ENCODE data around the gene ZIC2. TPM values are rescaled to one million over a fixed set of nuclear protein-coding genes. Genes with fewer than 3 reads are reported as not detected.

ZIC2 gene
- total RNA-seq, 1 experiment from 2014 or later = 305 TPM

DNA sequence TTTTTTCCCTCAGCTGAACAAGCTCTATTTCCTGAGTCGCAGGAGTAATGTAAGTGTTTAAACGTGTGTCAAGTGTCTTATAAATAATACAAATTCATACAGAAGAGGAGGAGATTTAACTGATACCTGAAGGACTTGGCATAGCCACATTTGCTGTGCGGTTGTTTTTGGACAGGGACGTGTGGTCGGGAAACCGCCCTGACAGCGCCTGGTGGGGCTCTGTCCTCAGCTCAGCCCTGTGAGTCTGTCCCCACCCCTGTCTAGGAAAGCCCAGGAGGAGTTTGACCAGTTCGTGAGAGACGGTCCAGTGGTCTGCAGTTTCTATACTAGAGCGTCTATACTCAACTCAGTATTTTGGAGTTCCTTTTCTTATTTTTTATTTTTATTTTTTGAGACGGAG lies 16.7 kb downstream of the ZIC2 start:
- H3K27me3 ChIP-seq (replicated peaks; ENCODE audit: insufficient read depth, low read depth, low read length, poor library complexity) = no peaks in the 10 kb centered on the region
- no peaks in the 10 kb centered on the region for H3K9me3 ChIP-seq (ENCODE audit: low read depth, low read length, poor library complexity, severe bottlenecking)
- intact Hi-C loops (cut with micrococcal nuclease; ENCODE audit: unreplicated experiment) = loop anchor here (10.0 kb wide), 1 partner anchor 87 kb away; the partner anchor contains the start of gene PCCA
- CTCF ChIA-PET = no interaction called here
- BruUV-seq (replicated peaks) = no TSS peak
- no peak for DNase-seq (ENCODE audit: low spot score)
- no peak overlapping the region for H3K4me3 ChIP-seq (ENCODE audit: low read depth, low read length, poor library complexity, severe bottlenecking)
- H3K4me1 ChIP-seq (ENCODE audit: insufficient read depth, low read length, poor library complexity, severe bottlenecking) = peaks cover 26% of the 10 kb centered on the region
- H3K36me3 ChIP-seq (ENCODE audit: insufficient read depth, low read length, poor library complexity, severe bottlenecking) = no peaks in the 10 kb centered on the region
- POLR2A ChIA-PET (ENCODE audit: low non-redundant PET) = no interaction called here
- no peak for TF ChIP-seq EZH2 (IDR thresholded peaks at IDR 0.05; ENCODE audit: borderline replicate concordance, low read depth, low read length, poor library complexity, severe bottlenecking)
- no peak overlapping the region for H3K27ac ChIP-seq (ENCODE audit: low read depth, low read length, poor library complexity, severe bottlenecking)

DNA sequence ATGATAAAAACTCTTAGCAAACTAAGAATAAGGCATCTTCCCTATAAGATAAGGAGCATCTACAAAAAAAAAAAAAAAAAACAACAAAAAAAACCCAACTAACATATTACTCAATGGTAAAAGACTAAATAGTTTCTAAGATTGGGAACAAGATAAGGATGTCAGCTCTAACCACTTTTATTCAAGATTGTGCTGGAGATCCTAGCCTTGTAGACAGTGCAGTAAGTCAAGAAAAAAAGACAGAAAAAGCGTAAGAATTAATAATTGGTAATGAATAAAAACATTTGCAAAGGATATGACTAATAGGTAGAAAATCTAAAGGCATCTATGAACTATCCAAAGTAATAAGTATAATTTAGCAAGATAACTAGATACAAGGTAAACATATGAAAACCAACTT lies 33.0 kb downstream of the ZIC2 start:
- H3K27ac ChIP-seq (ENCODE audit: low read depth, low read length, poor library complexity, severe bottlenecking) = no peak overlapping the region
- intact Hi-C loops (cut with micrococcal nuclease; ENCODE audit: unreplicated experiment) = no loop called here
- no peak overlapping the region for H3K4me3 ChIP-seq (ENCODE audit: low read depth, low read length, poor library complexity, severe bottlenecking)
- no peak for DNase-seq (ENCODE audit: low spot score)
- H3K36me3 ChIP-seq (ENCODE audit: insufficient read depth, low read length, poor library complexity, severe bottlenecking) = no peaks in the 10 kb centered on the region
- no TSS peak for BruUV-seq (replicated peaks)
- no peaks in the 10 kb centered on the region for H3K9me3 ChIP-seq (ENCODE audit: low read depth, low read length, poor library complexity, severe bottlenecking)
- TF ChIP-seq EZH2 (IDR thresholded peaks at IDR 0.05; ENCODE audit: borderline replicate concordance, low read depth, low read length, poor library complexity, severe bottlenecking) = no peak
- TF ChIP-seq, protein P1, sequence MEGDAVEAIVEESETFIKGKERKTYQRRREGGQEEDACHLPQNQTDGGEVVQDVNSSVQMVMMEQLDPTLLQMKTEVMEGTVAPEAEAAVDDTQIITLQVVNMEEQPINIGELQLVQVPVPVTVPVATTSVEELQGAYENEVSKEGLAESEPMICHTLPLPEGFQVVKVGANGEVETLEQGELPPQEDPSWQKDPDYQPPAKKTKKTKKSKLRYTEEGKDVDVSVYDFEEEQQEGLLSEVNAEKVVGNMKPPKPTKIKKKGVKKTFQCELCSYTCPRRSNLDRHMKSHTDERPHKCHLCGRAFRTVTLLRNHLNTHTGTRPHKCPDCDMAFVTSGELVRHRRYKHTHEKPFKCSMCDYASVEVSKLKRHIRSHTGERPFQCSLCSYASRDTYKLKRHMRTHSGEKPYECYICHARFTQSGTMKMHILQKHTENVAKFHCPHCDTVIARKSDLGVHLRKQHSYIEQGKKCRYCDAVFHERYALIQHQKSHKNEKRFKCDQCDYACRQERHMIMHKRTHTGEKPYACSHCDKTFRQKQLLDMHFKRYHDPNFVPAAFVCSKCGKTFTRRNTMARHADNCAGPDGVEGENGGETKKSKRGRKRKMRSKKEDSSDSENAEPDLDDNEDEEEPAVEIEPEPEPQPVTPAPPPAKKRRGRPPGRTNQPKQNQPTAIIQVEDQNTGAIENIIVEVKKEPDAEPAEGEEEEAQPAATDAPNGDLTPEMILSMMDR (conservative IDR thresholded peaks at IDR 0.05; ENCODE audit: low read depth, low read length) = no peak
- H3K4me1 ChIP-seq (ENCODE audit: insufficient read depth, low read length, poor library complexity, severe bottlenecking) = no peaks in the 10 kb centered on the region
- H3K27me3 ChIP-seq (replicated peaks; ENCODE audit: insufficient read depth, low read depth, low read length, poor library complexity) = no peaks in the 10 kb centered on the region
- POLR2A ChIA-PET (ENCODE audit: low non-redundant PET) = no interaction called here
- CTCF ChIA-PET = no interaction called here

DNA sequence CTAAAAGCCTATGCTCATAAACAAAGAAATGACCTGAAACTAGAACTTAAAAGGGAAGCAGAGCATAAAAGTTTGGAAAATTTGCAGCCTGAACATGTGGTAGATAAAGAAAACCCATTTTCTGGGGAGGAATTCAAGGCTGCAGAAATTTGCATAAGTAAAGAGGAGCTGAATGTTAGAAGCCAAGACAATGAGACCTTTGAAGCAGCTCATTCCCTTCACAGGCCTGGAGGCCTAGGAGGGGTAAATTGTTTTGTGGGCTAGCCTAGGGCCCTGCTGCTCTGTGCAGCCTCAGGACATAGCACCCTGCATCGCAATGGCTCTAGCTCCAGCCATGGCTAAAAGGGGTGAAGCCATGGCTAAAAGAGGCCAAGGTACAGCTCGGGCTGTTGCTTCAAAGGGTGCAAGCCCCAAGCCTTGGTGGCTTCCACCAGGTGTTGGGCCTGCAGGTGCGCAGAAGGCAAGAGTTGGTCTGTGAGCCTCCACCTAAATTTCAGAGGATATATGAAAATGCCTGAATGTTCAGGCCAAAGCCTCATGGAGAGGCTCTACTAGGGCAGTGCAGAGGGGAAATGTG lies 38.3 kb downstream of the ZIC2 start:
- Histone ChIP-seq H3K36me3 (ENCODE audit: insufficient read depth, low read length, poor library complexity, severe bottlenecking) (no peaks in the 10 kb centered on the region), H3K9me3 (ENCODE audit: low read depth, low read length, poor library complexity, severe bottlenecking) (no peaks in the 10 kb centered on the region), H3K4me1 (ENCODE audit: insufficient read depth, low read length, poor library complexity, severe bottlenecking) (no peaks in the 10 kb centered on the region), H3K4me3 (ENCODE audit: low read depth, low read length, poor library complexity, severe bottlenecking) (no peak overlapping the region), H3K27ac (ENCODE audit: low read depth, low read length, poor library complexity, severe bottlenecking) (no peak overlapping the region), H3K27me3 (replicated peaks; ENCODE audit: insufficient read depth, low read depth, low read length, poor library complexity) (no peaks in the 10 kb centered on the region)
- no peak for DNase-seq (ENCODE audit: low spot score)
- CTCF ChIA-PET = interaction anchor here (0.7 kb wide), 1 partner anchor 1957 kb away, joined by 4 read pairs; no protein-coding TSS in a partner anchor
- no TSS peak for BruUV-seq (replicated peaks)
- TF ChIP-seq EZH2 (IDR thresholded peaks at IDR 0.05; ENCODE audit: borderline replicate concordance, low read depth, low read length, poor library complexity, severe bottlenecking) = no peak
- TF ChIP-seq, protein P1 (conservative IDR thresholded peaks at IDR 0.05; ENCODE audit: low read depth, low read length) = no peak
- intact Hi-C loops (cut with micrococcal nuclease; ENCODE audit: unreplicated experiment) = no loop called here
- POLR2A ChIA-PET (ENCODE audit: low non-redundant PET) = no interaction called here

GRCh38 chr13:100022798-100023197 lies 41.2 kb downstream of the ZIC2 start:
- ChIA-PET CTCF (no interaction called here), POLR2A (ENCODE audit: low non-redundant PET) (interaction anchor here (0.9 kb wide), 1 partner anchor 156 kb away, joined by 18 read pairs; no protein-coding TSS in a partner anchor)
- Histone ChIP-seq H3K36me3 (ENCODE audit: insufficient read depth, low read length, poor library complexity, severe bottlenecking) (no peaks in the 10 kb centered on the region), H3K27ac (ENCODE audit: low read depth, low read length, poor library complexity, severe bottlenecking) (no peak overlapping the region), H3K4me3 (ENCODE audit: low read depth, low read length, poor library complexity, severe bottlenecking) (no peak overlapping the region), H3K4me1 (ENCODE audit: insufficient read depth, low read length, poor library complexity, severe bottlenecking) (no peaks in the 10 kb centered on the region), H3K27me3 (replicated peaks; ENCODE audit: insufficient read depth, low read depth, low read length, poor library complexity) (no peaks in the 10 kb centered on the region), H3K9me3 (ENCODE audit: low read depth, low read length, poor library complexity, severe bottlenecking) (no peaks in the 10 kb centered on the region)
- TF ChIP-seq, protein P1 (conservative IDR thresholded peaks at IDR 0.05; ENCODE audit: low read depth, low read length) = no peak
- TF ChIP-seq EZH2 (IDR thresholded peaks at IDR 0.05; ENCODE audit: borderline replicate concordance, low read depth, low read length, poor library complexity, severe bottlenecking) = no peak
- no TSS peak for BruUV-seq (replicated peaks)
- intact Hi-C loops (cut with micrococcal nuclease; ENCODE audit: unreplicated experiment) = no loop called here
- no peak for DNase-seq (ENCODE audit: low spot score)

All from A673 (cell line).